ENCODE results near the gene ZNF763.

DNA sequence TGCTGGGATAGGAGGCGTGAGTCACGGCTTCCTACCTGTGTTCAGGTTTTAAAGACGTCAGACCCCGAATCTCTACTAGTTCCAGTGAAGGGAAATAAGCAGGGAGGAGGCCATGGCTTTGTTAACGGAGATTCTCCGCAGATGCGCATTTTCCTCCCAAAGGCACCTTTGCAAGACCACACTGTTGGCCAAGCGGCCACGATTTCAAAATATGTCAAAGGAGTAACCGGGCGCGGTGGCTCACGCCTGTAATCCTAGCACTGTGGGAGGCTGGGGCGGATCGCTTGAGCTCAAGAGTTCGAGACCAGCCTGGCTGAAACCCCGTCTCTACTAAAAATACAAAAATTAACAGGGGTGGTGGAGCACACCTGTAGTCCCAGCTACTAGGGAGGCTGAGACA is 21.9 kb downstream of the ZNF763 start:
- no peak for TF ChIP-seq CTCF (IDR thresholded peaks at IDR 0.05)
- no peak for TF ChIP-seq POLR2AphosphoS5 (IDR thresholded peaks at IDR 0.05; ENCODE audit: low read depth, low read length)
- TF ChIP-seq TCF7L2 (IDR thresholded peaks at IDR 0.05; ENCODE audit: low read depth, low read length), result no peak
- no peak for TF ChIP-seq SIN3A (IDR thresholded peaks at IDR 0.05; ENCODE audit: borderline replicate concordance, insufficient read depth, low read depth, low read length)

All from Panc1 (cell line).